ENCODE measurements around the gene GPR132. TPM values are rescaled to one million over a fixed set of nuclear protein-coding genes. Genes with fewer than 3 reads are reported as not detected.

Gene GPR132
- total and polyA plus RNA-seq, 2 donors (not counting 3 experiments of a cell fraction or from before 2014, with no cell fraction given), result not detected

GRCh38 chr14:105062048-105062433 lies 3.2 kb downstream of the GPR132 start:
- no peak for FAIRE-seq
- Histone ChIP-seq H3K4me2 (ENCODE audit: insufficient read depth, low read length) (no peak overlapping the region), H4K20me1 (replicated peaks; ENCODE audit: control insufficient read depth, extremely low read depth, insufficient read depth, low read length) (no peaks in the 10 kb centered on the region), H3K9ac (replicated peaks; ENCODE audit: extremely low read depth, insufficient read depth, low read length) (no peak overlapping the region), H3K9me3 (replicated peaks; ENCODE audit: control insufficient read depth, insufficient read depth, low read length) (no peaks in the 10 kb centered on the region), H3K36me3 (ENCODE audit: control insufficient read depth in 2 of 2, extremely low read depth in 1 of 2, insufficient read depth in 2 of 2, low read length in 2 of 2) (no peaks in the 10 kb centered on the region), H3K9me1 (replicated peaks; ENCODE audit: control insufficient read depth, extremely low read depth, insufficient read depth, low read length) (no peaks in the 10 kb centered on the region), H3K4me3 (replicated peaks in 1 of 3; ENCODE audit: insufficient read depth in 1 of 3, low read depth in 1 of 3, low read length in 3 of 3) (no peak overlapping the region), H2AFZ (ENCODE audit: low read depth, low read length) (no peak overlapping the region), H3K79me2 (ENCODE audit: control insufficient read depth, insufficient read depth, low read length) (no peaks in the 10 kb centered on the region), H3K27me3 (ENCODE audit: control insufficient read depth in 2 of 2, insufficient read depth in 2 of 2, low read length in 2 of 2) (no peaks in the 10 kb centered on the region), H3K27ac (ENCODE audit: insufficient read depth, low read depth, low read length) (no peak overlapping the region), H3K4me1 (ENCODE audit: control insufficient read depth, extremely low read depth, insufficient read depth, low read length) (peaks cover 20% of the 10 kb centered on the region)
- TF ChIP-seq MYC (IDR thresholded peaks at IDR 0.05; ENCODE audit: low read depth, low read length) (no peak), FOS (IDR thresholded peaks at IDR 0.05; ENCODE audit: borderline replicate concordance, insufficient read depth, low read length) (no peak), POLR2AphosphoS5 (IDR thresholded peaks at IDR 0.05; ENCODE audit: insufficient read depth, low read depth, low read length) (no peak), EZH2 (IDR thresholded peaks at IDR 0.05; ENCODE audit: borderline replicate concordance, low read depth, low read length, severe bottlenecking) (no peak), JUN (IDR thresholded peaks at IDR 0.05; ENCODE audit: borderline replicate concordance, insufficient read depth, insufficient read length, low read depth) (no peak), POLR2A (IDR thresholded peaks at IDR 0.05; ENCODE audit: low read depth, low read length) (no peak), GATA2 (IDR thresholded peaks at IDR 0.05; ENCODE audit: insufficient read depth, insufficient read length, low read depth, low read length) (no peak)
- TF ChIP-seq, protein P1, sequence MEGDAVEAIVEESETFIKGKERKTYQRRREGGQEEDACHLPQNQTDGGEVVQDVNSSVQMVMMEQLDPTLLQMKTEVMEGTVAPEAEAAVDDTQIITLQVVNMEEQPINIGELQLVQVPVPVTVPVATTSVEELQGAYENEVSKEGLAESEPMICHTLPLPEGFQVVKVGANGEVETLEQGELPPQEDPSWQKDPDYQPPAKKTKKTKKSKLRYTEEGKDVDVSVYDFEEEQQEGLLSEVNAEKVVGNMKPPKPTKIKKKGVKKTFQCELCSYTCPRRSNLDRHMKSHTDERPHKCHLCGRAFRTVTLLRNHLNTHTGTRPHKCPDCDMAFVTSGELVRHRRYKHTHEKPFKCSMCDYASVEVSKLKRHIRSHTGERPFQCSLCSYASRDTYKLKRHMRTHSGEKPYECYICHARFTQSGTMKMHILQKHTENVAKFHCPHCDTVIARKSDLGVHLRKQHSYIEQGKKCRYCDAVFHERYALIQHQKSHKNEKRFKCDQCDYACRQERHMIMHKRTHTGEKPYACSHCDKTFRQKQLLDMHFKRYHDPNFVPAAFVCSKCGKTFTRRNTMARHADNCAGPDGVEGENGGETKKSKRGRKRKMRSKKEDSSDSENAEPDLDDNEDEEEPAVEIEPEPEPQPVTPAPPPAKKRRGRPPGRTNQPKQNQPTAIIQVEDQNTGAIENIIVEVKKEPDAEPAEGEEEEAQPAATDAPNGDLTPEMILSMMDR (IDR thresholded peaks at IDR 0.05; ENCODE audit: extremely low read depth in 1 of 2, insufficient read depth in 1 of 2, low read depth in 1 of 2, low read length in 2 of 2), result no peak
- TF ChIP-seq, protein P2, sequence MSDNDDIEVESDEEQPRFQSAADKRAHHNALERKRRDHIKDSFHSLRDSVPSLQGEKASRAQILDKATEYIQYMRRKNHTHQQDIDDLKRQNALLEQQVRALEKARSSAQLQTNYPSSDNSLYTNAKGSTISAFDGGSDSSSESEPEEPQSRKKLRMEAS (IDR thresholded peaks at IDR 0.05; ENCODE audit: insufficient read depth, insufficient read length), result no peak
- dilution Hi-C loops (cut with MboI; ENCODE audit: extremely low pct_ligation_motif_present, low sequenced_read_pairs) (no loop called here), intact Hi-C loops (cut with micrococcal nuclease) (no loop called here)
- ChIA-PET POLR2A (no interaction called here), CTCF (interaction anchor here (1.8 kb wide), 1 partner anchor 28 kb away, joined by 8 read pairs; no protein-coding TSS in a partner anchor)
- BruUV-seq (replicated peaks), result no TSS peak
- no peak for DNase-seq (ENCODE audit: low read depth, low spot score)
